H9 (cell line): ENCODE results near the gene CCDC127. TPM values are rescaled to one million over a fixed set of nuclear protein-coding genes. Genes with fewer than 3 reads are reported as not detected.
"Not testable (repeated sequence)": the region's sequence is repeated elsewhere in the genome, so short reads cannot be mapped to it uniquely, and the experiment has no call there.

Source experiments
- DNase-seq: peaks from one replicate; pipeline ENCODE4 v3.0.0-alpha.2; 2017
- H2AFZ ChIP-seq: one replicate; pipeline ENCODE4 v1.6.1; 2013; ENCODE audit warnings: mild to moderate bottlenecking, low read length, control low read depth, moderate library complexity
- H2AK5ac ChIP-seq: 2 replicates; pipeline ENCODE4 v1.6.1; 2013; ENCODE audit warnings: low read length, control low read depth, mixed read lengths; ENCODE audit not compliant: insufficient read length
- H2BK120ac ChIP-seq: one replicate; pipeline ENCODE4 v1.6.1; 2013; ENCODE audit warnings: low read depth, mild to moderate bottlenecking, low read length, control low read depth, inconsistent platforms; ENCODE audit not compliant: poor library complexity, severe bottlenecking
- H2BK12ac ChIP-seq: 2 replicates; pipeline ENCODE4 v1.6.1; 2013; ENCODE audit warnings: low read length, control low read depth, mixed read lengths, low read depth; ENCODE audit not compliant: insufficient read length
- H2BK15ac ChIP-seq: 2 replicates; pipeline ENCODE4 v1.6.1; 2013; ENCODE audit warnings: low read depth, low read length, control low read depth
- H2BK20ac ChIP-seq: one replicate; pipeline ENCODE4 v1.6.1; 2013; ENCODE audit warnings: low read depth, mild to moderate bottlenecking, low read length, control low read depth, inconsistent platforms; ENCODE audit not compliant: poor library complexity, severe bottlenecking
- H2BK5ac ChIP-seq: 2 replicates; pipeline ENCODE4 v1.6.1; 2013; ENCODE audit warnings: low read length, control low read depth, mixed read lengths; ENCODE audit not compliant: insufficient read length
- H3K14ac ChIP-seq: 2 replicates; pipeline ENCODE4 v1.6.1; 2013; ENCODE audit warnings: low read length, control low read depth; ENCODE audit not compliant: insufficient read depth
- H3K18ac ChIP-seq: 2 replicates; pipeline ENCODE4 v1.6.1; 2013; ENCODE audit warnings: low read depth, mild to moderate bottlenecking, mixed read lengths, low read length, control low read depth; ENCODE audit not compliant: insufficient read length
- H3K23ac ChIP-seq: 2 replicates; pipeline ENCODE4 v1.6.1; 2013; ENCODE audit warnings: low read length, control low read depth, mixed read lengths, low read depth; ENCODE audit not compliant: insufficient read length
- H3K23me2 ChIP-seq: 2 replicates; pipeline ENCODE4 v1.6.1; 2013; ENCODE audit warnings: low read depth, mild to moderate bottlenecking, mixed read lengths, low read length, control low read depth; ENCODE audit not compliant: insufficient read length, poor library complexity, severe bottlenecking
- H3K27ac ChIP-seq: 2 replicates; pipeline ENCODE4 v1.5.1; 2013; ENCODE audit warnings: low read length, control low read depth, mixed read lengths, low read depth; ENCODE audit not compliant: insufficient read length
- H3K27me3 ChIP-seq: 2 replicates; pipeline ENCODE4 v1.6.1; 2013; ENCODE audit warnings: low read length, control low read depth, inconsistent platforms; ENCODE audit not compliant: insufficient read depth
- H3K4ac ChIP-seq: 2 replicates; pipeline ENCODE4 v1.6.1; 2013; ENCODE audit warnings: low read depth, mild to moderate bottlenecking, control low read depth, inconsistent platforms, low read length, moderate library complexity
- H3K4me1 ChIP-seq: 2 replicates; pipeline ENCODE4 v1.6.1; 2013; ENCODE audit warnings: low read length, control low read depth, inconsistent platforms; ENCODE audit not compliant: insufficient read depth
- H3K4me2 ChIP-seq: 2 replicates; pipeline ENCODE4 v1.6.1; 2013; ENCODE audit warnings: low read length, control low read depth, mixed read lengths; ENCODE audit not compliant: insufficient read length, insufficient read depth
- H3K56ac ChIP-seq: 2 replicates; pipeline ENCODE4 v1.6.1; 2013; ENCODE audit warnings: low read depth, mild to moderate bottlenecking, mixed read lengths, low read length, control low read depth; ENCODE audit not compliant: insufficient read length
- H3K79me1 ChIP-seq: 2 replicates; pipeline ENCODE4 v1.6.1; 2013; ENCODE audit warnings: low read depth, mild to moderate bottlenecking, moderate library complexity, low read length, control low read depth, inconsistent platforms; ENCODE audit not compliant: insufficient read depth, poor library complexity, severe bottlenecking
- H3K79me2 ChIP-seq: 2 replicates; pipeline ENCODE4 v1.6.1; 2013; ENCODE audit warnings: low read length, control low read depth, inconsistent platforms; ENCODE audit not compliant: insufficient read depth
- H3K9ac ChIP-seq: 2 replicates; pipeline ENCODE4 v1.6.1; 2013; ENCODE audit warnings: low read length, control low read depth, mixed read lengths; ENCODE audit not compliant: insufficient read length; ENCODE audit errors: extremely low read depth
- H3K9me3 ChIP-seq: one replicate; pipeline ENCODE4 v1.6.1; 2013; ENCODE audit warnings: low read depth, low read length, inconsistent platforms; ENCODE audit not compliant: control insufficient read depth
- H3T11ph ChIP-seq: one replicate; pipeline ENCODE4 v1.6.1; 2013; ENCODE audit warnings: mild to moderate bottlenecking, low read length, control low read depth, inconsistent platforms
- H4K20me1 ChIP-seq: one replicate; pipeline ENCODE4 v1.6.1; 2013; ENCODE audit not compliant: control insufficient read depth, insufficient read length, insufficient read depth
- H4K5ac ChIP-seq: 2 replicates; pipeline ENCODE4 v1.6.1; 2013; ENCODE audit warnings: low read depth, mild to moderate bottlenecking, mixed read lengths, low read length, control low read depth; ENCODE audit not compliant: insufficient read length
- H4K8ac ChIP-seq: replicated peaks from 2 replicates; pipeline ENCODE4 v1.6.1; 2013; ENCODE audit warnings: low read length, control low read depth, mixed read lengths, low read depth; ENCODE audit not compliant: insufficient read length
- H4K91ac ChIP-seq: 2 replicates; pipeline ENCODE4 v1.6.1; 2013; ENCODE audit warnings: low read depth, mild to moderate bottlenecking, moderate library complexity, mixed read lengths, low read length, control low read depth; ENCODE audit not compliant: insufficient read length
- H3K27ac Mint-ChIP-seq, 3 experiments: 2 replicates in 2 of 3; 3 replicates in 1 of 3; pipeline ENCODE4 v1.8.0; 2020 to 2021; ENCODE audit warnings: mixed read lengths in 3 of 3, mild to moderate bottlenecking in 1 of 3, moderate library complexity in 1 of 3
- H3K27me3 Mint-ChIP-seq: 2 replicates; pipeline ENCODE4 v1.8.0; 2021; ENCODE audit warnings: low read depth, mild to moderate bottlenecking, moderate library complexity, mixed read lengths
- H3K36me3 Mint-ChIP-seq, 3 experiments: 2 replicates in 2 of 3; 3 replicates in 1 of 3; pipeline ENCODE4 v1.8.0; 2020 to 2021; ENCODE audit warnings: low read depth in 3 of 3, mixed read lengths in 3 of 3; ENCODE audit not compliant: insufficient read depth in 1 of 3
- H3K4me1 Mint-ChIP-seq, 2 experiments: 2 replicates each; pipeline ENCODE4 v1.8.0; 2020; ENCODE audit warnings: mixed read lengths in 2 of 2
- H3K4me3 Mint-ChIP-seq, 2 experiments: 2 replicates in 1 of 2; 3 replicates in 1 of 2; pipeline ENCODE4 v1.8.0; 2020 to 2021; ENCODE audit warnings: mild to moderate bottlenecking in 2 of 2, mixed read lengths in 2 of 2, moderate library complexity in 1 of 2
- H3K9me3 Mint-ChIP-seq, 2 experiments: 2 replicates in 1 of 2; 3 replicates in 1 of 2; pipeline ENCODE4 v1.8.0; 2020; ENCODE audit warnings: mild to moderate bottlenecking in 2 of 2, mixed read lengths in 2 of 2, moderate library complexity in 1 of 2
- CTCF ChIP-seq: fragments of 200-600 bp; sonication (generic); conservative IDR thresholded peaks from 3 replicates; pipeline ENCODE4 v1.8.0; 2021; ENCODE audit warnings: antibody characterized with exemption, mild to moderate bottlenecking
- WGBS: extraction: QIAGEN DNeasy Blood & Tissue Kit; methylation state at CpG from one replicate; pipeline ENCODE4 v1.1.7; 2013; ENCODE audit warnings: missing lambda C conversion rate, low lambda C conversion rate, mixed read lengths; ENCODE audit not compliant: insufficient read length; ENCODE audit errors: extremely low coverage; 5-methylcytosine and 5-hydroxymethylcytosine counted together
- total RNA-seq: library from RNA; stranded (reverse); gene quantifications from 2 replicates; pipeline ENCODE4 v1.2.1, GENCODE V29; 2021

CCDC127 gene
- total RNA-seq, 1 experiment from 2014 or later = 9.0 TPM

GRCh38 chr5:267716-268115 is 49.8 kb upstream of the CCDC127 start:
- Mint-ChIP-seq H3K27ac (no peak overlapping the region), H3K36me3 (peaks cover 10 to 19% (median 18%) of the 10 kb centered on the region in 3 experiments), H3K4me1 (peaks cover 3 to 12% of the 10 kb centered on the region in 2 experiments), H3K27me3 (peaks cover 2% of the 10 kb centered on the region), H3K4me3 (no peak overlapping the region), H3K9me3 (no peaks in the 10 kb centered on the region)
- Histone ChIP-seq H3K4me1 (no peaks in the 10 kb centered on the region), H2BK15ac (no peak overlapping the region), H3K27ac (no peak overlapping the region), H3T11ph (no peak overlapping the region), H3K18ac (no peak overlapping the region), H2BK12ac (no peak overlapping the region), H4K91ac (no peak overlapping the region), H2AFZ (no peak overlapping the region), H4K20me1 (no peaks in the 10 kb centered on the region), H3K4ac (no peak overlapping the region), H3K79me2 (no peaks in the 10 kb centered on the region), H3K14ac (no peak overlapping the region), H3K27me3 (no peaks in the 10 kb centered on the region), H3K79me1 (no peaks in the 10 kb centered on the region), H4K5ac (no peak overlapping the region), H3K4me2 (no peak overlapping the region), H2BK120ac (no peak overlapping the region), H3K23ac (no peak overlapping the region), H4K8ac (no peak overlapping the region), H2BK20ac (no peak overlapping the region), H2BK5ac (no peak overlapping the region), H3K9ac (no peak overlapping the region), H3K9me3 (no peaks in the 10 kb centered on the region), H2AK5ac (no peak overlapping the region), H3K56ac (no peak overlapping the region), H3K23me2 (peaks cover 6% of the 10 kb centered on the region)
- no peak for TF ChIP-seq CTCF
- no peak for DNase-seq
- WGBS = no CpG with 5 or more reads among the region's 1 CpG

GRCh38 chr5:266311-267026 is 48.5 kb upstream of the CCDC127 start:
- H3K36me3 Mint-ChIP-seq = peaks cover 14 to 25% (median 22%) of the 10 kb centered on the region in 3 experiments
- H2BK20ac ChIP-seq = not testable (repeated sequence)

More at GRCh38 chr5:266311-267026, 48.5 kb upstream of the CCDC127 start:
- not testable (repeated sequence) for H3K9me3 Mint-ChIP-seq, H3K18ac ChIP-seq, H3K14ac ChIP-seq, H3K79me1 ChIP-seq, H4K91ac ChIP-seq, H3K4me3 Mint-ChIP-seq, H3K56ac ChIP-seq, H2BK5ac ChIP-seq, H2BK15ac ChIP-seq, H3K23me2 ChIP-seq, H4K8ac ChIP-seq, H3K9ac ChIP-seq, H3K4me2 ChIP-seq, H3K27me3 Mint-ChIP-seq, H4K5ac ChIP-seq, H2BK120ac ChIP-seq, H3K27ac ChIP-seq, H3K4me1 ChIP-seq, H2AK5ac ChIP-seq, H2AFZ ChIP-seq, H3K27ac Mint-ChIP-seq, H3K23ac ChIP-seq, H3T11ph ChIP-seq, DNase-seq, H3K9me3 ChIP-seq, H3K4me1 Mint-ChIP-seq, H2BK12ac ChIP-seq, H4K20me1 ChIP-seq, H3K79me2 ChIP-seq, H3K27me3 ChIP-seq, H3K4ac ChIP-seq
- no CpG with 5 or more reads among the region's 19 CpGs for WGBS
